A549 treated with AZD9567 at 1 μM for 4 hours (cell line): ENCODE results near the gene PI4K2A. TPM values are rescaled to one million over a fixed set of nuclear protein-coding genes. Genes with fewer than 3 reads are reported as not detected.

Experiments
- total RNA-seq: library from RNA; stranded (reverse); fragments of 200-300 nt; extraction: Qiagen RNA extraction; gene quantifications from 5 replicates; pipeline ENCODE4 v1.2.3, GENCODE V29; 2022; ENCODE audit not compliant: insufficient read depth

The PI4K2A gene
- total RNA-seq = 21.4 to 26.1 TPM (median 24.3 TPM) in 5 replicates

GRCh38 chr10:97640174-97640867 lies at the start of gene PI4K2A:
Gene PI4K2A, plus strand, starts transcription at chr10:97640671. Its CDS starts 72 bp downstream, at chr10:97640743.

GRCh38 chr10:97632949-97633884 lies 7.3 kb upstream of the PI4K2A start, which contains the start of gene MORN4:
Gene MORN4, minus strand, starts transcription at chr10:97633500. Its CDS starts 13,847 bp downstream, at chr10:97619653.

GRCh38 chr10:97686962-97687784 lies 46.7 kb downstream of the PI4K2A start, which contains the start of gene AVPI1:
Gene AVPI1, minus strand, starts transcription at chr10:97687241. Its CDS starts 7,336 bp downstream, at chr10:97679905.

GRCh38 chr10:97713339-97713825 lies 72.9 kb downstream of the PI4K2A start, which contains the start of gene MARVELD1:
Gene MARVELD1, plus strand, starts transcription at chr10:97713730. Its CDS starts 147 bp downstream, at chr10:97713877.

Other genes starting within 250 kb of the PI4K2A start
- 44.4 to 73.3 TPM (median 56.6 TPM) in 5 replicates for gene RRP12, start 239.3 kb upstream of the PI4K2A start, total RNA-seq
- gene PGAM1, start 214.5 kb upstream of the PI4K2A start, total RNA-seq = 595 to 678 TPM (median 628 TPM) in 5 replicates
- 52.3 to 74.1 TPM (median 56.7 TPM) in 5 replicates for gene EXOSC1, start 194.7 kb upstream of the PI4K2A start, total RNA-seq
- gene ZDHHC16, start 194.5 kb upstream of the PI4K2A start, total RNA-seq = 48.5 to 56.2 TPM (median 54.9 TPM) in 5 replicates
- 46.3 to 54.9 TPM (median 49.5 TPM) in 5 replicates for gene MMS19, start 142.2 kb upstream of the PI4K2A start, total RNA-seq
- 19.0 to 20.1 TPM (median 19.9 TPM) in 5 replicates for gene UBTD1, start 141.7 kb upstream of the PI4K2A start, total RNA-seq
- gene ANKRD2, start 67.9 kb upstream of the PI4K2A start, total RNA-seq = 4.4 to 6.8 TPM (median 5.9 TPM) in 4 of 5 replicates, not detected in the other
- 1.6 to 2.2 TPM (median 1.9 TPM) in 5 replicates for gene HOGA1, start 56.3 kb upstream of the PI4K2A start, total RNA-seq
- gene C10orf62, start 51.0 kb upstream of the PI4K2A start, total RNA-seq = not detected in 5 replicates
- gene MORN4, start 7.2 kb upstream of the PI4K2A start, total RNA-seq = 3.3 to 7.4 TPM (median 6.7 TPM) in 5 replicates
- 92.2 to 115 TPM (median 98.3 TPM) in 5 replicates for gene AVPI1, start 46.6 kb downstream of the PI4K2A start, total RNA-seq
- 40.2 to 50.8 TPM (median 46.9 TPM) in 5 replicates for gene MARVELD1, start 73.1 kb downstream of the PI4K2A start, total RNA-seq
- 14.1 to 27.4 TPM (median 24.7 TPM) in 5 replicates for gene ZFYVE27, start 96.5 kb downstream of the PI4K2A start, total RNA-seq
- gene SFRP5, start 131.3 kb downstream of the PI4K2A start, total RNA-seq = 1.8 to 2.4 TPM (median 2.1 TPM) in 5 replicates
- gene GOLGA7B, start 209.2 kb downstream of the PI4K2A start, total RNA-seq = 2.7 to 3.2 TPM (median 3.0 TPM) in 5 replicates